H1 (cell line): Measurements from ENCODE around the gene MAP4. TPM values are rescaled to one million over a fixed set of nuclear protein-coding genes. Genes with fewer than 3 reads are reported as not detected.
A peak's percentile ranks its signal among the peaks of the same experiment; 100 is the strongest.

Experiments
- CTCF ChIA-PET: fragments of 300-600 bp; sonication (Branson Sonifier 250); formaldehyde crosslinking; loops from one replicate; lab custom pipeline; 2021; ENCODE audit not compliant: partially characterized antibody; lab: Charles Lee
- POLR2A ChIA-PET: fragments of 300-600 bp; sonication (Branson Sonifier 250); formaldehyde crosslinking; loops from one replicate; lab custom pipeline; 2021; ENCODE audit warnings: inconsistent platforms; ENCODE audit not compliant: partially characterized antibody; lab: Charles Lee
- DNase-seq, 2 experiments: peaks; one replicate each; pipeline versions ENCODE4 v3.0.0 to v3.0.0-alpha.2; 2010 to 2022; ENCODE audit warnings: low spot score in 2 of 2, low read depth in 1 of 2, mixed read lengths in 1 of 2
- FAIRE-seq: peaks from 2 replicates; lab custom pipeline; 2011; peaks lifted over from hg19 to GRCh38; lab: Jason Lieb, UNC
- H2AFZ ChIP-seq: 2 replicates; pipeline ENCODE4 v1.8.1; 2012; ENCODE audit warnings: low read length, inconsistent platforms
- H2AK5ac ChIP-seq: 2 replicates; pipeline ENCODE4 v1.6.1; 2013; ENCODE audit warnings: low read depth, low read length
- H2BK120ac ChIP-seq: replicated peaks from 2 replicates; pipeline ENCODE3; 2013; ENCODE audit warnings: low read depth, low read length, inconsistent platforms
- H2BK12ac ChIP-seq: 2 replicates; pipeline ENCODE4 v1.6.1; 2013; ENCODE audit warnings: low read depth, low read length
- H2BK15ac ChIP-seq: 2 replicates; pipeline ENCODE4 v1.6.1; 2013; ENCODE audit warnings: low read length
- H2BK20ac ChIP-seq: 2 replicates; pipeline ENCODE4 v1.6.1; 2013; ENCODE audit warnings: low read length
- H2BK5ac ChIP-seq: 2 replicates; pipeline ENCODE4 v1.6.1; 2013; ENCODE audit warnings: low read depth, low read length
- H3K14ac ChIP-seq: 2 replicates; pipeline ENCODE4 v1.6.1; 2013; ENCODE audit warnings: inconsistent platforms; ENCODE audit not compliant: insufficient read length
- H3K18ac ChIP-seq: 2 replicates; pipeline ENCODE4 v1.6.1; 2013; ENCODE audit warnings: low read length; ENCODE audit errors: extremely low read depth
- H3K23ac ChIP-seq: 2 replicates; pipeline ENCODE4 v1.6.1; 2013; ENCODE audit warnings: inconsistent platforms; ENCODE audit not compliant: insufficient read length
- H3K23me2 ChIP-seq: 2 replicates; pipeline ENCODE4 v1.6.1; 2013; ENCODE audit warnings: low read depth, low read length
- H3K27ac ChIP-seq: 2 replicates; pipeline ENCODE4 v1.6.1; 2011; ENCODE audit warnings: low read depth, low read length, inconsistent platforms
- H3K27me3 ChIP-seq, 4 experiments: replicated peaks in 1 of 4; 1 replicate in 1 of 4; 2 replicates in 3 of 4; pipeline versions ENCODE4 v1.6.1 to v1.8.1; 2011 to 2013; ENCODE audit warnings: low read length in 3 of 4, mild to moderate bottlenecking in 3 of 4, inconsistent platforms in 2 of 4, mixed read lengths in 2 of 4, moderate library complexity in 1 of 4; ENCODE audit not compliant: control insufficient read depth in 3 of 4, insufficient read depth in 3 of 4; ENCODE audit errors: extremely low read depth in 1 of 4
- H3K36me3 ChIP-seq, 4 experiments: 2 replicates each; pipeline versions ENCODE4 v1.6.1 to v1.8.1; 2011 to 2013; ENCODE audit warnings: mild to moderate bottlenecking in 4 of 4, low read length in 3 of 4, moderate library complexity in 2 of 4, control low read depth in 1 of 4, inconsistent platforms in 1 of 4; ENCODE audit not compliant: insufficient read depth in 4 of 4, control insufficient read depth in 2 of 4
- H3K4ac ChIP-seq: replicated peaks from 2 replicates; pipeline ENCODE3; 2013; ENCODE audit warnings: low read length, low read depth, mixed read lengths, inconsistent platforms; ENCODE audit not compliant: insufficient read length
- H3K4me1 ChIP-seq, 4 experiments: replicated peaks in 1 of 4; 1 replicate in 1 of 4; 2 replicates in 3 of 4; pipeline versions ENCODE4 v1.6.1 to v1.8.1; 2011 to 2013; ENCODE audit warnings: low read length in 3 of 4, inconsistent platforms in 2 of 4, mixed read lengths in 1 of 4; ENCODE audit not compliant: insufficient read depth in 4 of 4, control insufficient read depth in 3 of 4
- H3K4me2 ChIP-seq, 2 experiments: 2 replicates each; pipeline versions ENCODE4 v1.6.1 to v1.8.1; 2011 to 2013; ENCODE audit warnings: low read depth in 2 of 2, low read length in 2 of 2, control low read depth in 1 of 2, inconsistent platforms in 1 of 2, mild to moderate bottlenecking in 1 of 2; ENCODE audit not compliant: insufficient read depth in 1 of 2
- H3K4me3 ChIP-seq, 4 experiments: fragments of 200-600, 300-600 bp in 1 of 4; sonication (generic), shearing (Covaris generic), sonication (Bioruptor Twin) in 1 of 4; 2 replicates each; pipeline versions ENCODE4 v1.5.1 to v1.8.1; 2011 to 2016; ENCODE audit warnings: low read length in 4 of 4, low read depth in 3 of 4, control low read depth in 2 of 4, inconsistent platforms in 2 of 4, mild to moderate bottlenecking in 2 of 4, mixed read lengths in 1 of 4, moderate library complexity in 1 of 4; ENCODE audit not compliant: insufficient read depth in 2 of 4; ENCODE audit errors: extremely low read depth in 1 of 4
- H3K56ac ChIP-seq: replicated peaks from 2 replicates; pipeline ENCODE3; 2013; ENCODE audit warnings: low read depth, mild to moderate bottlenecking, mixed read lengths, low read length, inconsistent platforms; ENCODE audit not compliant: insufficient read length
- H3K79me1 ChIP-seq: 2 replicates; pipeline ENCODE4 v1.6.1; 2013; ENCODE audit warnings: low read depth, low read length, control low read depth
- H3K79me2 ChIP-seq, 2 experiments: 2 replicates each; pipeline versions ENCODE4 v1.6.1 to v1.8.1; 2012 to 2013; ENCODE audit warnings: low read length in 2 of 2, mild to moderate bottlenecking in 2 of 2, inconsistent platforms in 1 of 2; ENCODE audit not compliant: insufficient read depth in 2 of 2, control insufficient read depth in 1 of 2
- H3K9ac ChIP-seq, 4 experiments: replicated peaks in 1 of 4; 1 replicate in 1 of 4; 2 replicates in 3 of 4; pipeline versions ENCODE4 v1.6.1 to v1.8.1; 2011 to 2013; ENCODE audit warnings: low read depth in 3 of 4, low read length in 3 of 4, control low read depth in 2 of 4, mild to moderate bottlenecking in 2 of 4, moderate library complexity in 2 of 4, inconsistent platforms in 1 of 4; ENCODE audit errors: extremely low read depth in 1 of 4
- H3K9me3 ChIP-seq, 2 experiments: 2 replicates each; pipeline versions ENCODE4 v1.6.1 to v1.8.1; 2012 to 2013; ENCODE audit warnings: mild to moderate bottlenecking in 2 of 2, moderate library complexity in 2 of 2, control low read depth in 1 of 2, inconsistent platforms in 1 of 2, low read depth in 1 of 2, low read length in 1 of 2, mixed read lengths in 1 of 2; ENCODE audit not compliant: insufficient read depth in 2 of 2
- H4K20me1 ChIP-seq, 2 experiments: replicated peaks in 1 of 2; 2 replicates each; pipeline versions ENCODE3 to v1.8.1; 2011 to 2013; ENCODE audit warnings: inconsistent platforms in 2 of 2, low read length in 2 of 2, mild to moderate bottlenecking in 1 of 2; ENCODE audit not compliant: insufficient read depth in 2 of 2, control insufficient read depth in 1 of 2
- H4K5ac ChIP-seq: 2 replicates; pipeline ENCODE4 v1.6.1; 2013; ENCODE audit warnings: low read length, low read depth, mixed read lengths, inconsistent platforms; ENCODE audit not compliant: insufficient read length
- H4K8ac ChIP-seq: 2 replicates; pipeline ENCODE4 v1.8.0; 2013; ENCODE audit warnings: mild to moderate bottlenecking, moderate library complexity, low read length, inconsistent platforms; ENCODE audit not compliant: insufficient read depth; ENCODE audit errors: extremely low read depth
- H4K91ac ChIP-seq: replicated peaks from 2 replicates; pipeline ENCODE3; 2013; ENCODE audit warnings: low read length, mixed read lengths, inconsistent platforms; ENCODE audit not compliant: insufficient read length
- CEBPB ChIP-seq: IDR thresholded peaks from 2 replicates; pipeline ENCODE4 v1.6.1; 2012; ENCODE audit warnings: low read depth, low read length
- EGR1 ChIP-seq: IDR thresholded peaks from 2 replicates; pipeline ENCODE4 v1.6.1; 2011; ENCODE audit warnings: low read depth, low read length, borderline replicate concordance
- NANOG ChIP-seq: IDR thresholded peaks from 2 replicates; pipeline ENCODE4 v1.6.1; 2011; ENCODE audit warnings: low read length, low read depth, mild to moderate bottlenecking, inconsistent platforms; ENCODE audit not compliant: insufficient read depth, poor library complexity, severe bottlenecking
- RXRA ChIP-seq: IDR thresholded peaks from 2 replicates; pipeline ENCODE4 v1.6.1; 2011; ENCODE audit warnings: low read depth, mild to moderate bottlenecking, low read length, moderate library complexity; ENCODE audit not compliant: insufficient read depth
- SAP30 ChIP-seq: fragments of 300-600 bp; sonication (generic); IDR thresholded peaks from 2 replicates; pipeline ENCODE4 v1.7.1; 2012; ENCODE audit warnings: low read length, moderate library complexity, mild to moderate bottlenecking, inconsistent platforms; ENCODE audit not compliant: insufficient read depth, insufficient replicate concordance
- SP1 ChIP-seq: IDR thresholded peaks from 2 replicates; pipeline ENCODE4 v1.6.1; 2011; ENCODE audit warnings: low read depth, low read length
- WGBS, 2 experiments: shearing (Covaris generic) in 1 of 2; methylation state at CpG; one replicate each; pipeline versions ENCODE4 v1.1.6 to v1.1.7; 2013 to 2015; ENCODE audit warnings: low lambda C conversion rate in 2 of 2, mixed read lengths in 2 of 2, inconsistent platforms in 1 of 2, low coverage in 1 of 2, missing lambda C conversion rate in 1 of 2; ENCODE audit not compliant: insufficient replicate concordance in 2 of 2, insufficient coverage in 1 of 2, insufficient read length in 1 of 2; ENCODE audit errors: extremely low coverage in 1 of 2, missing lambda C conversion rate in 1 of 2; 5-methylcytosine and 5-hydroxymethylcytosine counted together
- polyA plus RNA-seq, 7 experiments: library from polyadenylated mRNA; depleted of rRNA in 3 of 7; stranded (reverse) in 5 of 7; unstranded in 2 of 7; fragments of >200 nt in 5 of 7; fragments of 200-250 nt in 2 of 7; gene quantifications; 1 replicate in 5 of 7; 2 replicates in 1 of 7; 4 replicates in 1 of 7; pipeline versions ENCODE4 v1.2.1 to v1.2.3, GENCODE V29; 2011 to 2013; ENCODE audit warnings: missing spikeins in 2 of 7, mixed read lengths in 2 of 7
- total RNA-seq: library from RNA; stranded (reverse); fragmentation: NEBNext Ultra II Directional; extraction: Animal tissue kit (Norgen Biotek cat#: 25700); gene quantifications from 2 replicates; pipeline ENCODE4 v1.2.1, GENCODE V29; 2021
- TF ChIP-seq, protein P1 (sequence below): IDR thresholded peaks from 2 replicates; pipeline ENCODE4 v1.6.1; 2012; ENCODE audit warnings: low read length, inconsistent platforms

The MAP4 gene
- total and polyA plus RNA-seq, 2 of the 8 experiments (the other 6 are each of a cell fraction or from before 2014, with no cell fraction given) = 67.0 to 179 TPM

DNA sequence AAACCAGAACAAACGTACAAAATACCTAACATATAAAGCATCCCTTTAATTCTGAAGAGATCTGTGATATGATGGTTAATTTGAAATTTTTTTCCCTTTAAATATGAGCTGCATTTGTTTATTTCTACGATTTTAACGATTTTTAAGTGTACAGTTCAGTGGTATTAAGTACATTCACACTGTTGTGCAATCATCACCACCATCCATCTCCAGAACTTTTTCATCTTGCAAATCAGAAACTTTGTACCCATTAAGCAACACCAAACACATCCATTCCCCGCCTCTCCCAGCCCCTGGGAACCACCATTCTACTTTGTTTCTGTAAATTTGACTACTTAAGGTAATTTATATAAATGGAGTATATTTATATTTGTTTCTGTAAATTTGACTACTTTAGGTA, 51.5 kb downstream of the MAP4 start:
- H3K9me3 ChIP-seq = no peaks in the 10 kb centered on the region
- no peaks in the 10 kb centered on the region; a peak in 1 of 8 replicates for H3K36me3 ChIP-seq
- no peak overlapping the region for H3K18ac ChIP-seq
- no peak overlapping the region for H3K23ac ChIP-seq
- H4K91ac ChIP-seq = no peak overlapping the region
- no peak overlapping the region for H3K56ac ChIP-seq
- no peaks in the 10 kb centered on the region for H3K23me2 ChIP-seq
- no peaks in the 10 kb centered on the region for H3K27me3 ChIP-seq
- no peak overlapping the region for H2BK15ac ChIP-seq
- no peak overlapping the region for H3K4me3 ChIP-seq
- no peaks in the 10 kb centered on the region for H3K79me1 ChIP-seq
- H3K4ac ChIP-seq = no peak overlapping the region
- ChIA-PET CTCF (no interaction called here), POLR2A (no interaction called here)
- H4K20me1 ChIP-seq = peaks cover 2% of the 10 kb centered on the region in 2 experiments
- no peak overlapping the region for H3K14ac ChIP-seq
- no peak overlapping the region for H2BK12ac ChIP-seq
- H2AFZ ChIP-seq = no peak overlapping the region
- WGBS, 2 experiments = 80% methylated on average over 4 of the region's 4 CpGs; no CpG with 5 or more reads in 1 of the 2 experiments
- no peak overlapping the region for H4K5ac ChIP-seq
- H4K8ac ChIP-seq = no peak overlapping the region
- TF ChIP-seq NANOG (no peak), SAP30 (no peak), EGR1 (no peak), SP1 (no peak), RXRA (no peak), CEBPB (peak; percentile 18; the same call in 1 of the 2 replicates)
- TF ChIP-seq, protein P1, sequence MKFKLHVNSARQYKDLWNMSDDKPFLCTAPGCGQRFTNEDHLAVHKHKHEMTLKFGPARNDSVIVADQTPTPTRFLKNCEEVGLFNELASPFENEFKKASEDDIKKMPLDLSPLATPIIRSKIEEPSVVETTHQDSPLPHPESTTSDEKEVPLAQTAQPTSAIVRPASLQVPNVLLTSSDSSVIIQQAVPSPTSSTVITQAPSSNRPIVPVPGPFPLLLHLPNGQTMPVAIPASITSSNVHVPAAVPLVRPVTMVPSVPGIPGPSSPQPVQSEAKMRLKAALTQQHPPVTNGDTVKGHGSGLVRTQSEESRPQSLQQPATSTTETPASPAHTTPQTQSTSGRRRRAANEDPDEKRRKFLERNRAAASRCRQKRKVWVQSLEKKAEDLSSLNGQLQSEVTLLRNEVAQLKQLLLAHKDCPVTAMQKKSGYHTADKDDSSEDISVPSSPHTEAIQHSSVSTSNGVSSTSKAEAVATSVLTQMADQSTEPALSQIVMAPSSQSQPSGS = no peak
- H3K79me2 ChIP-seq = 0 out of 4 replicates have a peak, but pooled peaks cover 0 to 4% of the 10 kb centered on the region in 2 experiments
- peaks cover 0 to 5% (median 4%) of the 10 kb centered on the region in 4 experiments; a peak in 4 of 7 replicates for H3K4me1 ChIP-seq
- no peak overlapping the region for H2BK120ac ChIP-seq
- no peak overlapping the region for H3K27ac ChIP-seq
- H3K9ac ChIP-seq = no peak overlapping the region
- no peak overlapping the region for H3K4me2 ChIP-seq
- no peak overlapping the region for H2AK5ac ChIP-seq
- no peak for FAIRE-seq
- no peak overlapping the region for H2BK20ac ChIP-seq
- no peak for DNase-seq
- no peak overlapping the region for H2BK5ac ChIP-seq
